Measurements from ENCODE around the gene FAM171A1. TPM values are rescaled to one million over a fixed set of nuclear protein-coding genes. Genes with fewer than 3 reads are reported as not detected.
"Not testable (repeated sequence)": the region's sequence is repeated elsewhere in the genome, so short reads cannot be mapped to it uniquely, and the experiment has no call there.

The FAM171A1 gene
- total and polyA plus RNA-seq, 3 experiments from 2014 or later: 4.2 to 9.7 (median 4.9) TPM

DNA sequence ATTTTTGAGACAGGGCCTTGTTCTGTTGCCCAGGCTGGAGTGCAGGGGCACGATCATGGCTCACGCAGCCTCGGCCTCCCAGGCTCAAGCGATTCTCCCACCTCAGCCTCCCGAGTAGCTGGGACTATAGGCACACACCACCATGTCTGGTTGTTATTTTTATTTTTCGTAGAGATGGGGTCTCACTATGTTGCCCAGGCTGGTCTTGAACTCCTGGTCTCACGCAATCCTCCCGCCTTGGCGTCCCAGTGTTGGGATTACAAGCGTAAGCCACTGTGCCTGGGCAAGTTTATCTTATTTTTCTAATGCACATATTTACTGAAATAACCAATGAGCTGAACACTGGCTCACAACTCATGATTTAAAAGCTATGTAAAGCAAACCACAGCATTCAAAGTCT lies 61.9 kb downstream of the FAM171A1 start:
- no peak for DNase-seq
- no peak overlapping the region for H3K4me3 ChIP-seq (ENCODE audit: low read length)
- ChIA-PET CTCF (no interaction called here), POLR2A (no interaction called here)
- no peaks in the 10 kb centered on the region for H3K27me3 ChIP-seq (ENCODE audit: insufficient read depth, low read length, poor library complexity, severe bottlenecking)
- H3K36me3 ChIP-seq (ENCODE audit: insufficient read depth, low read length): no peaks in the 10 kb centered on the region
- Mint-ChIP-seq H3K27ac (no peak overlapping the region), H3K9me3 (no peaks in the 10 kb centered on the region), H3K27me3 (peaks cover 5 to 13% of the 10 kb centered on the region in 2 donors), H3K4me1 (peaks cover 0 to 4% (median 0%) of the 10 kb centered on the region in 3 donors), H3K36me3 (peaks cover 0 to 3% (median 0%) of the 10 kb centered on the region in 3 donors), H3K4me3 (no peak overlapping the region)
- H3K9me3 ChIP-seq (ENCODE audit: low read length): no peaks in the 10 kb centered on the region
- H3K4me1 ChIP-seq (ENCODE audit: insufficient read depth, low read length): peaks cover 6% of the 10 kb centered on the region
- no peak overlapping the region for H3K27ac ChIP-seq (ENCODE audit: low read depth, low read length)

DNA sequence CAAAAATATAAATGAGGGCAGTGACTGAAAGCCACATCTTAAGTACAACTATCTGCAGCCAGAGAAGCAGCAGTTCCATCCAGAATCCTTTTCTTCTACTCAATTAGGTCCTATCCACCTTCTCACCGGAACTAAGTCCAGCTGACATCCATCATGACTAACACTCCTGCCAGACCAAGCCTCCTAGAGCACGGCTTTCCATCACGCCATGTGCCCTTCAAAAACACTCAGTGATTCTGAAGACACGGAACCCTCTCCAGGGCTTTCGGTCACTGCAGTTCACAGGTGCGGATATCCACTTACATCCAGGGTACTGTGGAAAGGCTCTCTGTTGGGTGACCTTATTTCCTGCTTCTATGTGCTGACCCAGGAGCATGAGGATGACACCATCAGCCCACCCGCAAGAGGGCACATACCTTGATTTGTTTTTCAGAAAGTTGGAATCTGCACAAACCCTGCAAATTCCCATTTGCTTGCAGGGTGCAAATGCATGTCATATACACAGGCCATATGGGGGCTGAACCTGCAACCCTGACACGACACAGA lies 64.3 kb downstream of the FAM171A1 start:
- H3K9me3 Mint-ChIP-seq: no peaks in the 10 kb centered on the region
- no peak for DNase-seq

DNA sequence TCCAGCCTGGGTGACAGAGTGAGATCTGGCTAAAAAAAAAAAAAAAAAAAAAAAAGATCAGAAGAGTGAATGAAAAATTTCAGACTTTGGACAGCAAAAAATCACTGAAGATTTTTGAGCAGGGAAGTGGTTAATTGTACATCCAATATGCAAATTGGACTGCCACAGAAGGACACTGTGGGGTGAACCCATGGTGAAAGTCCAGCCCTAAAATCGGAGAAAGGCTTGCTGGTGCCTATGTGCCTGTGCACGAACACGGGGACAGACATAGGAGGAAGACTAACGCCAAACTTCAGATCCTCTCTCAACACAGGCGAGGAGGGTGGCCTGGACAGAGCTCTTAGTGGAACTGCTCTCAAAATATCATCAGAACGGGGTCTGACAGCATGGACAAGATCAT lies 65.5 kb downstream of the FAM171A1 start:
- no peaks in the 10 kb centered on the region for H3K4me1 ChIP-seq (ENCODE audit: insufficient read depth, low read length)
- peaks cover 0 to 3% (median 0%) of the 10 kb centered on the region in 3 donors for H3K36me3 Mint-ChIP-seq
- no peaks in the 10 kb centered on the region for H3K4me1 Mint-ChIP-seq
- ChIA-PET POLR2A (no interaction called here), CTCF (no interaction called here)
- DNase-seq: no peak
- no peaks in the 10 kb centered on the region for H3K36me3 ChIP-seq (ENCODE audit: insufficient read depth, low read length)
- no peak overlapping the region for H3K4me3 ChIP-seq (ENCODE audit: low read length)
- H3K27me3 Mint-ChIP-seq: peaks cover 7 to 25% of the 10 kb centered on the region in 2 donors
- H3K9me3 ChIP-seq (ENCODE audit: low read length): no peaks in the 10 kb centered on the region
- no peak overlapping the region for H3K27ac Mint-ChIP-seq
- H3K27ac ChIP-seq (ENCODE audit: low read depth, low read length): no peak overlapping the region
- H3K4me3 Mint-ChIP-seq: no peak overlapping the region
- H3K9me3 Mint-ChIP-seq: no peaks in the 10 kb centered on the region
- no peaks in the 10 kb centered on the region for H3K27me3 ChIP-seq (ENCODE audit: insufficient read depth, low read length, poor library complexity, severe bottlenecking)

More for the DNA sequence above, 64.3 kb downstream of the FAM171A1 start:
- H3K4me1 Mint-ChIP-seq: no peaks in the 10 kb centered on the region
- peaks cover 0 to 3% (median 0%) of the 10 kb centered on the region in 3 donors for H3K36me3 Mint-ChIP-seq
- H3K4me3 ChIP-seq (ENCODE audit: low read length): no peak overlapping the region
- no peaks in the 10 kb centered on the region for H3K9me3 ChIP-seq (ENCODE audit: low read length)
- H3K4me3 Mint-ChIP-seq: no peak overlapping the region
- POLR2A ChIA-PET: no interaction called here
- no peak overlapping the region for H3K27ac Mint-ChIP-seq
- H3K4me1 ChIP-seq (ENCODE audit: insufficient read depth, low read length): no peaks in the 10 kb centered on the region
- peaks cover 7 to 22% of the 10 kb centered on the region in 2 donors for H3K27me3 Mint-ChIP-seq
- no peaks in the 10 kb centered on the region for H3K36me3 ChIP-seq (ENCODE audit: insufficient read depth, low read length)
- H3K27me3 ChIP-seq (ENCODE audit: insufficient read depth, low read length, poor library complexity, severe bottlenecking): no peaks in the 10 kb centered on the region
- no peak overlapping the region for H3K27ac ChIP-seq (ENCODE audit: low read depth, low read length)
- CTCF ChIA-PET: no interaction called here

DNA sequence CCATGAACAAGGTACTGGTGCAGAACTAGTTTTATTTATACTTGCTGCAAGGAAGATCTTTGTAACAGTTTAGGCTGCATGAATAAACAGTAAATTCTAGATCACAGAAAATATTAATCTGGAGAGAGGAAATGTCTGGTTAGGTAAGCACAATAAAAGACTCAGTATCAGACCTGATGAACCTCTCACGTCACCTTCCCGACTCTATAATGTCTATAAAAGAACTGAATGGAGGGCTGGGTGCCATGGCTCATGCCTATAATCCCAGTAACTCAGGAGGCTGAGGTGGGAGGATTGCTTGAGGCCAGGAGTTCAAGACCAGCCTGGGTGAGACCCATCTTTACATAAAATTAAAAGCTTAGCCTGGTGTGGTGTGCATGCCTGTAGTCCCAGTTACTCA lies 65.9 kb downstream of the FAM171A1 start:
- CTCF ChIA-PET: no interaction called here
- no peaks in the 10 kb centered on the region for H3K9me3 ChIP-seq (ENCODE audit: low read length)
- peaks cover 0 to 3% (median 0%) of the 10 kb centered on the region in 3 donors for H3K36me3 Mint-ChIP-seq
- H3K9me3 Mint-ChIP-seq: no peaks in the 10 kb centered on the region
- no peak overlapping the region for H3K27ac Mint-ChIP-seq
- no peak overlapping the region for H3K4me3 ChIP-seq (ENCODE audit: low read length)
- POLR2A ChIA-PET: no interaction called here
- no peaks in the 10 kb centered on the region for H3K4me1 Mint-ChIP-seq
- H3K4me1 ChIP-seq (ENCODE audit: insufficient read depth, low read length): no peaks in the 10 kb centered on the region
- no peak overlapping the region for H3K4me3 Mint-ChIP-seq
- no peak for DNase-seq
- no peaks in the 10 kb centered on the region for H3K27me3 ChIP-seq (ENCODE audit: insufficient read depth, low read length, poor library complexity, severe bottlenecking)
- H3K27ac ChIP-seq (ENCODE audit: low read depth, low read length): no peak overlapping the region
- H3K27me3 Mint-ChIP-seq: peaks cover 7 to 27% of the 10 kb centered on the region in 2 donors
- no peaks in the 10 kb centered on the region for H3K36me3 ChIP-seq (ENCODE audit: insufficient read depth, low read length)

DNA sequence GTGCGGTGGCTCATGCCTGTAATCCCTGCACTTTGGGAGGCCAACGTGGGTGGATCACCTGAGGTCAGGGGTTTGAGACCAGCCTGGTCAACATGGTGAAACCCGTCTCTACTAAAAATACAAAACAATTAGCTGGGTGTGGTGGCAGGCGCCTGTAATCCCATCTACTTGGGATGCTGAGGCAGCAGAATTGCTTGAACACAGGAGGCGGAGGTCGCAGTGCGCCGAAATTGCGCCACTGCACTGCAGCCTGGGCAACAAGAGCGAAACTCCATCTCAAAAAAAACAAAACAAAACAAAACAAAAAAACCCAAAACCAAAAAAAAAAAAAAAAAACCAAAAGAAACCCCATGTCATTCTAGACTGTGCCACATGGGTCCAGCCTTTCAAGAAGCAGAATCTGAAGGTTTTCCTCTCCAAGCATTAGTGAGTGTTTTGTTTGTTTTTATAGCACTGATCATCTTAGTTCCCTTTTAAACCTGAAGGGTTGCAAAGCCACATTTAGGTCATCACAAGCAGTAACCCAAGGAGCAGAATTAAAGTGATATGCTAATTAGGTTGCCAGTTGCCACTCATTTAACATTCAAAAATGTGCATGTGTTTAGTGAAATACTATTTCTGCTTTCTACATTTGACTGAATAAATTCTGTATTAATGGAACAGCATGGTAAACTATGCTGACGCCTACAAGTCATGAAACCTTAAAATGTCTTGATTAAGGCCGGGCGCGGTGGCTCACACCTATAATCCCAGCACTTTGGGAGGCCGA lies 68.7 kb downstream of the FAM171A1 start:
- H3K4me1 Mint-ChIP-seq; H3K4me1 ChIP-seq (ENCODE audit: insufficient read depth, low read length); H3K36me3 Mint-ChIP-seq; CTCF ChIA-PET; H3K9me3 Mint-ChIP-seq; H3K36me3 ChIP-seq (ENCODE audit: insufficient read depth, low read length); H3K27me3 ChIP-seq (ENCODE audit: insufficient read depth, low read length, poor library complexity, severe bottlenecking); H3K27ac ChIP-seq (ENCODE audit: low read depth, low read length); H3K9me3 ChIP-seq (ENCODE audit: low read length); H3K4me3 ChIP-seq (ENCODE audit: low read length); H3K27ac Mint-ChIP-seq; POLR2A ChIA-PET; DNase-seq; H3K4me3 Mint-ChIP-seq: not testable (repeated sequence)
- H3K27me3 Mint-ChIP-seq: peaks cover 7 to 34% of the 10 kb centered on the region in 2 donors

DNA sequence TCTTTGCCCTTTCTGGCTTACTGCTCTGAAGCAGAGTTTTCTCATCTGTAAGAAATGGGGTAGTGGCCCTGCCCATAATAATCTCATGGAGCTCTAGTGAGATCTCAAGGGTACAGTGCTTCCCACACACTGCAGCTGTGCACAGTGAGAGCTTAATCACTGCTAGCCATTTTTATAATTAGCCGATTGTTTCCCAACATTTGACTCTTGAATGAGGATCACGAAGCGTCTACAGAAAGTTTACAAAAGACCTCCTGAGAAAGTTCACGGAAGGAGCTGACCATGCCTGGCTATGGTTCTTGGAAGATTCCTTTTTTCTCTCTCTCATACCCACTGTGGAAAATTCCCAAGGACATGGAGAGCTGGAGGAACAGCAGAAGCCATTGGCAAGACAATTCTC lies 70.4 kb downstream of the FAM171A1 start:
- no peaks in the 10 kb centered on the region for H3K9me3 ChIP-seq (ENCODE audit: low read length)
- no peaks in the 10 kb centered on the region for H3K36me3 ChIP-seq (ENCODE audit: insufficient read depth, low read length)
- Mint-ChIP-seq H3K27me3 (peaks cover 7 to 38% of the 10 kb centered on the region in 2 donors), H3K4me3 (no peak overlapping the region), H3K27ac (peak overlapping the region in 1 of 8 donors; percentile 51), H3K4me1 (no peaks in the 10 kb centered on the region), H3K9me3 (no peaks in the 10 kb centered on the region), H3K36me3 (peaks cover 0 to 3% (median 0%) of the 10 kb centered on the region in 3 donors)
- ChIA-PET POLR2A (no interaction called here), CTCF (interaction anchor here (1.1 to 1.2 kb wide), 2 partner anchors 65 to 87 kb away, joined by 3 read pairs; no protein-coding TSS in a partner anchor)
- DNase-seq: no peak
- no peak overlapping the region for H3K27ac ChIP-seq (ENCODE audit: low read depth, low read length)
- no peak overlapping the region for H3K4me3 ChIP-seq (ENCODE audit: low read length)
- no peaks in the 10 kb centered on the region for H3K4me1 ChIP-seq (ENCODE audit: insufficient read depth, low read length)
- H3K27me3 ChIP-seq (ENCODE audit: insufficient read depth, low read length, poor library complexity, severe bottlenecking): no peaks in the 10 kb centered on the region

DNA sequence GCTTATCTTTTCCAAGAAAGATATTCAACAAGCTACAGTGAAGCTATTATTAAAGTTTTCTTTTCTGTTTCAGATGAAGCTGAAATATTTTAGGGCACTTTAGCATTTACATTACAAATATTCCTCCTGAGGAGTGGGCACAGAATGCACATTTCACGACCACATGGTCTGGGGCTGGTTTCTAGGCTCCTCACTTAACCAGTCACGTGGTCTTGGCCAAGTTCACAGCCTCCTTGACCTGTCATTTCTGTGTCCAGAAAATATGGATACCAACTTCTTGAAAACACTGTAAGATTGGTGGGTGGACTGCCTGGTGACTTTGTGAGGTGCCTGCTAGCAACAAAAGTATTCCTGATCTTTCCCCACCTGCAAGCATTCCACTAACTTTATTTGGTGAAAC lies 70.9 kb downstream of the FAM171A1 start:
- Mint-ChIP-seq H3K9me3 (no peaks in the 10 kb centered on the region), H3K27ac (no peak overlapping the region), H3K4me3 (no peak overlapping the region), H3K4me1 (no peaks in the 10 kb centered on the region), H3K36me3 (peaks cover 0 to 3% (median 0%) of the 10 kb centered on the region in 3 donors), H3K27me3 (peaks cover 10 to 41% of the 10 kb centered on the region in 2 donors)
- ChIA-PET POLR2A (no interaction called here), CTCF (no interaction called here)
- Histone ChIP-seq H3K27ac (ENCODE audit: low read depth, low read length) (no peak overlapping the region), H3K4me1 (ENCODE audit: insufficient read depth, low read length) (no peaks in the 10 kb centered on the region), H3K9me3 (ENCODE audit: low read length) (no peaks in the 10 kb centered on the region), H3K27me3 (ENCODE audit: insufficient read depth, low read length, poor library complexity, severe bottlenecking) (no peaks in the 10 kb centered on the region), H3K36me3 (ENCODE audit: insufficient read depth, low read length) (no peaks in the 10 kb centered on the region), H3K4me3 (ENCODE audit: low read length) (no peak overlapping the region)
- no peak for DNase-seq

DNA sequence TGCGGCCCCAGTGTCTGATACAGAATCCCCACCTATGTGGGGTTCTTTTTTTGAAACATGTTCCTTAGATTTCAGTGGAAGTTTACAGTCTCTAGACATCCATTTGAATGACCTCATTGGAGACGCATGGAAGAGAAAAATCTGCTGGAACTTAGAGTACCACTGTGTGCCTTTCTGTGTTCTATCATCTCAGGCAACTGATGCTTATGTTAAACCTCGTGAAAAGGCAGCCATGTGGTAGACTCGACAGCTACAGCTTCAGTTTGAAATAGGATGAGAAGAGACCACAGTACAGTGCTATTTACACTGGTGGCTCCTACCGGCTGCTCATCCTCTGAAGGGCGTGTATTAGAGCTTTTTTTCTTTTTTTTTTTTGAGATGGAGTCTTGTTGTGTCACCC lies 74.4 kb downstream of the FAM171A1 start:
- Histone ChIP-seq H3K9me3 (ENCODE audit: low read length) (no peaks in the 10 kb centered on the region), H3K36me3 (ENCODE audit: insufficient read depth, low read length) (no peaks in the 10 kb centered on the region), H3K4me1 (ENCODE audit: insufficient read depth, low read length) (no peaks in the 10 kb centered on the region), H3K4me3 (ENCODE audit: low read length) (no peak overlapping the region), H3K27me3 (ENCODE audit: insufficient read depth, low read length, poor library complexity, severe bottlenecking) (no peaks in the 10 kb centered on the region), H3K27ac (ENCODE audit: low read depth, low read length) (no peak overlapping the region)
- H3K4me1 Mint-ChIP-seq: no peaks in the 10 kb centered on the region
- ChIA-PET POLR2A (no interaction called here), CTCF (no interaction called here)
- DNase-seq: no peak
- no peaks in the 10 kb centered on the region for H3K36me3 Mint-ChIP-seq
- H3K9me3 Mint-ChIP-seq: no peaks in the 10 kb centered on the region
- H3K27ac Mint-ChIP-seq: no peak overlapping the region
- H3K4me3 Mint-ChIP-seq: no peak overlapping the region
- peaks cover 9 to 40% of the 10 kb centered on the region in 2 donors for H3K27me3 Mint-ChIP-seq
